Spleen (tissue), 7 donors: Measurements from ENCODE around the gene NLGN2.

Experiments
- POLR2AphosphoS5 ChIP-seq, 3 donors: sonication (generic); formaldehyde crosslinking; IDR thresholded peaks; one replicate each; pipeline ENCODE4 v1.5.1; 2017; ENCODE audit warnings: antibody characterized with exemption in 3 of 3
- TF ChIP-seq, protein P1 (sequence below), 11 experiments: fragments of 200-600 bp in 7 of 11; fragments of 450-650 bp in 4 of 11; sonication (generic) in 4 of 11; IDR thresholded peaks in 8 of 11; conservative IDR thresholded peaks in 3 of 11; 1 replicate in 7 of 11; 2 replicates in 4 of 11; pipeline versions ENCODE4 v1.4.0 to v1.8.0; 2016 to 2021; ENCODE audit warnings: antibody characterized with exemption in 11 of 11, inconsistent platforms in 4 of 11, mild to moderate bottlenecking in 1 of 11
- donor health status: DM: no; HTN: no; CAD: no; lungs with moderate emphysema.
- donor health status: DM: no; HTN: no; CAD: no.
- donor health status: DM: no; HTN: no; CAD: no.

DNA sequence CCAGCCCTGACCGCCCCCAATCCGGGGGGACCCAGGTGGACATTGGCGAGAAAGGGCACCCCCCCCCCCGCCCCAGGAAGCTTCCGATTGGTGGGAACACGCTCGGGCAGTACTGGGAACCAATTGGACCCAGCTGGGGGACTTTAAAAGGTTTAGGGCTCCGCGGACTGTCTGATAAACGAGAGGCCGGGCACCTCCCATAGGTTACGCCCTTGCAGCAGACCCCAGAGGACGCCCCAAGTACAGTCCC is 4.0 kb upstream of the NLGN2 start:
- TF ChIP-seq, protein P1, sequence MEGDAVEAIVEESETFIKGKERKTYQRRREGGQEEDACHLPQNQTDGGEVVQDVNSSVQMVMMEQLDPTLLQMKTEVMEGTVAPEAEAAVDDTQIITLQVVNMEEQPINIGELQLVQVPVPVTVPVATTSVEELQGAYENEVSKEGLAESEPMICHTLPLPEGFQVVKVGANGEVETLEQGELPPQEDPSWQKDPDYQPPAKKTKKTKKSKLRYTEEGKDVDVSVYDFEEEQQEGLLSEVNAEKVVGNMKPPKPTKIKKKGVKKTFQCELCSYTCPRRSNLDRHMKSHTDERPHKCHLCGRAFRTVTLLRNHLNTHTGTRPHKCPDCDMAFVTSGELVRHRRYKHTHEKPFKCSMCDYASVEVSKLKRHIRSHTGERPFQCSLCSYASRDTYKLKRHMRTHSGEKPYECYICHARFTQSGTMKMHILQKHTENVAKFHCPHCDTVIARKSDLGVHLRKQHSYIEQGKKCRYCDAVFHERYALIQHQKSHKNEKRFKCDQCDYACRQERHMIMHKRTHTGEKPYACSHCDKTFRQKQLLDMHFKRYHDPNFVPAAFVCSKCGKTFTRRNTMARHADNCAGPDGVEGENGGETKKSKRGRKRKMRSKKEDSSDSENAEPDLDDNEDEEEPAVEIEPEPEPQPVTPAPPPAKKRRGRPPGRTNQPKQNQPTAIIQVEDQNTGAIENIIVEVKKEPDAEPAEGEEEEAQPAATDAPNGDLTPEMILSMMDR (IDR thresholded peaks at IDR 0.05 in 8 of 11, conservative IDR thresholded peaks at IDR 0.05 in 3 of 11): peak in 1 of 11 experiments; percentile 7
- TF ChIP-seq POLR2AphosphoS5 (IDR thresholded peaks at IDR 0.05): no peak
